ENCODE measurements around the gene CDH23.

CDH23 gene

DNA sequence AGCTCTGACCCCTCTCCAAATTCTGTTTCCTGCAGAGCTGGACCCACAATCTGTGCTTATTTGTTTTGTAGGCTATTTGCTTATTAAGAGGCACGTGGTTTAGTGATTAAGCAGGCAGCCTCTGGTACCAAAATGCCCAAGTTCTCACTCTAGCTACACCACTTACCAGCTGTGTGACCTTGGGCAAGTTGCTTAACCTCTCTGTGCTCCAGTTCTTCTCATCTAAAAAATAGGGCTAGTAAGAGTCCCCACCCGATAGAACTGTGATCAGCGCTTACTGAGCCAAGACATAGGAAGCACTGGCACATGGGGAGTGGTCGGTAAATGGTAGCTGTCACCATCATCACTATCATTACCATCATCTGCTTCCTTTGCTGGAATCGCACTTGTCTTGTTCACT lies 302.0 kb downstream of the CDH23 start:
- H3K27ac ChIP-seq (ENCODE audit: insufficient read depth, low read depth, low read length, poor library complexity, severe bottlenecking): no peak overlapping the region
- H3K36me3 ChIP-seq (ENCODE audit: control insufficient read depth, insufficient read depth, low read length): no peaks in the 10 kb centered on the region
- H3K4me1 ChIP-seq (ENCODE audit: control insufficient read depth, insufficient read depth, low read length): peaks cover 13% of the 10 kb centered on the region
- no peaks in the 10 kb centered on the region for H3K27me3 ChIP-seq (ENCODE audit: control insufficient read depth, insufficient read depth, low read length, poor library complexity, severe bottlenecking)
- no peak overlapping the region for H3K4me3 ChIP-seq (ENCODE audit: insufficient read depth, low read depth, low read length)
- no peaks in the 10 kb centered on the region for H3K9me3 ChIP-seq (ENCODE audit: control insufficient read depth, low read length)
- WGBS, 2 experiments: 84 to 93% methylated on average over 5 of the region's 5 CpGs

DNA sequence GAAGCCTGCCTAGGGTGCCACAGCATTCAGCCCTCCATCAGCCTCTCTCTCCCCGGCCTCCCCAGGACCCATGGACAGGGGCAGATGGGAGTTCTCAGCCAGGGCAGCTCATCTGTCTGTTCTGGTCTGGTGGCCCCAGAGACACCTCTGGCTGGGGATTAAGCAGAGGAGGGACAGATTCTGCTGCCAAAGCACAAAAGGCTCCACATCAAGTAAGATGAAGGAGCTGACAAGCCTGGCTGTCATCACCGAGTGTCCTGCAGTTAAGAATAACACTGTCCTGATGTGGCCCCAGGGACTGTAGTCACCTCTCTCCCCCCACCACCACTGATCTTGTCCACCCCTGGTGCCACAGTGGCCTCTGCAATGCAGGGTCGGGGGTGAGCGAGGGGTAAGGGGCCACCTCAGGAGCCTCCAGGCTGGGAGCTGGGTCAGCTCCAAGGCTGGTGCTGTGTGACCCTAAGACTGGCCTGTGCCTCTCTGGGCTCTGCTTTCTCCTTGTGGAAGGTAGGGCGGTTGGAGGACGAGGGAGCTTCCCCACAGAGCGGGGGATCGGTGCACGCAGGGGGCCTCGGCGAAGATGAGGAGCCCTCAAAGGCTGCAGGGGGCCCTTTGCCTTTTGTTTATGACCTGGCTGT lies 304.1 kb downstream of the CDH23 start:
- 79 to 81% methylated on average over 11 of the region's 11 CpGs for WGBS, 2 experiments
- H3K27ac ChIP-seq (ENCODE audit: insufficient read depth, low read depth, low read length, poor library complexity, severe bottlenecking): no peak overlapping the region
- no peaks in the 10 kb centered on the region for H3K36me3 ChIP-seq (ENCODE audit: control insufficient read depth, insufficient read depth, low read length)
- no peaks in the 10 kb centered on the region for H3K27me3 ChIP-seq (ENCODE audit: control insufficient read depth, insufficient read depth, low read length, poor library complexity, severe bottlenecking)
- H3K9me3 ChIP-seq (ENCODE audit: control insufficient read depth, low read length): no peaks in the 10 kb centered on the region
- no peak overlapping the region for H3K4me3 ChIP-seq (ENCODE audit: insufficient read depth, low read depth, low read length)
- peaks cover 17% of the 10 kb centered on the region for H3K4me1 ChIP-seq (ENCODE audit: control insufficient read depth, insufficient read depth, low read length)

- no peak overlapping the region for H3K4me3 ChIP-seq (ENCODE audit: insufficient read depth, low read depth, low read length)
- H3K27me3 ChIP-seq (ENCODE audit: control insufficient read depth, insufficient read depth, low read length, poor library complexity, severe bottlenecking): no peaks in the 10 kb centered on the region
- no peaks in the 10 kb centered on the region for H3K36me3 ChIP-seq (ENCODE audit: control insufficient read depth, insufficient read depth, low read length)
- WGBS, 2 experiments: 85 to 86% methylated on average over 11 of the region's 11 CpGs
- H3K27ac ChIP-seq (ENCODE audit: insufficient read depth, low read depth, low read length, poor library complexity, severe bottlenecking): no peak overlapping the region
- peaks cover 15% of the 10 kb centered on the region for H3K4me1 ChIP-seq (ENCODE audit: control insufficient read depth, insufficient read depth, low read length)
- no peaks in the 10 kb centered on the region for H3K9me3 ChIP-seq (ENCODE audit: control insufficient read depth, low read length)
These were observed 304.9 kb downstream of the CDH23 start for GRCh38 chr10:71701496-71702132.

- WGBS, 2 experiments: 94 to 96% methylated on average over 11 of the region's 11 CpGs
- Histone ChIP-seq H3K4me1 (ENCODE audit: control insufficient read depth, insufficient read depth, low read length) (peaks cover 15% of the 10 kb centered on the region), H3K4me3 (ENCODE audit: insufficient read depth, low read depth, low read length) (no peak overlapping the region), H3K36me3 (ENCODE audit: control insufficient read depth, insufficient read depth, low read length) (no peaks in the 10 kb centered on the region), H3K9me3 (ENCODE audit: control insufficient read depth, low read length) (no peaks in the 10 kb centered on the region), H3K27ac (ENCODE audit: insufficient read depth, low read depth, low read length, poor library complexity, severe bottlenecking) (no peak overlapping the region), H3K27me3 (ENCODE audit: control insufficient read depth, insufficient read depth, low read length, poor library complexity, severe bottlenecking) (no peaks in the 10 kb centered on the region)
These were observed 306.9 kb downstream of the CDH23 start for GRCh38 chr10:71703577-71703976.

DNA sequence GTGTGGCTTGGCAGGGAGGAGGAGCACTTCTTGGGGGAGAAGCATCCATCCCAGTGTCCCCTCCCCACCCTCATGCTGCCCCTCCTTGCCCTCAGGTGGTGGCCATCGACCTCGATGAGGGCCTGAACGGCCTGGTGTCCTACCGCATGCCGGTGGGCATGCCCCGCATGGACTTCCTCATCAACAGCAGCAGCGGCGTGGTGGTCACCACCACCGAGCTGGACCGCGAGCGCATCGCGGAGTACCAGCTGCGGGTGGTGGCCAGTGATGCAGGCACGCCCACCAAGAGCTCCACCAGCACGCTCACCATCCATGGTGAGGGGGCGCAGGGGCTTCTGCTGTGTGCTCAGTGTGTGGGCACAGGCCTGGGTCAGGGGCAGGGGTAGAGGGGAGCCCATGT lies 308.1 kb downstream of the CDH23 start:
- no peak overlapping the region for H3K4me3 ChIP-seq (ENCODE audit: insufficient read depth, low read depth, low read length)
- 94 to 95% methylated on average over 18 of the region's 18 CpGs for WGBS, 2 experiments
- no peaks in the 10 kb centered on the region for H3K9me3 ChIP-seq (ENCODE audit: control insufficient read depth, low read length)
- peaks cover 15% of the 10 kb centered on the region for H3K4me1 ChIP-seq (ENCODE audit: control insufficient read depth, insufficient read depth, low read length)
- no peak overlapping the region for H3K27ac ChIP-seq (ENCODE audit: insufficient read depth, low read depth, low read length, poor library complexity, severe bottlenecking)
- H3K27me3 ChIP-seq (ENCODE audit: control insufficient read depth, insufficient read depth, low read length, poor library complexity, severe bottlenecking): no peaks in the 10 kb centered on the region
- no peaks in the 10 kb centered on the region for H3K36me3 ChIP-seq (ENCODE audit: control insufficient read depth, insufficient read depth, low read length)

- H3K27me3 ChIP-seq (ENCODE audit: control insufficient read depth, insufficient read depth, low read length, poor library complexity, severe bottlenecking): no peaks in the 10 kb centered on the region
- H3K36me3 ChIP-seq (ENCODE audit: control insufficient read depth, insufficient read depth, low read length): no peaks in the 10 kb centered on the region
- no peak overlapping the region for H3K4me3 ChIP-seq (ENCODE audit: insufficient read depth, low read depth, low read length)
- H3K9me3 ChIP-seq (ENCODE audit: control insufficient read depth, low read length): no peaks in the 10 kb centered on the region
- 77 to 87% methylated on average over 2 of the region's 2 CpGs for WGBS, 2 experiments
- no peak overlapping the region for H3K27ac ChIP-seq (ENCODE audit: insufficient read depth, low read depth, low read length, poor library complexity, severe bottlenecking)
- peaks cover 12% of the 10 kb centered on the region for H3K4me1 ChIP-seq (ENCODE audit: control insufficient read depth, insufficient read depth, low read length)
These were observed 308.9 kb downstream of the CDH23 start for GRCh38 chr10:71705582-71705981.

DNA sequence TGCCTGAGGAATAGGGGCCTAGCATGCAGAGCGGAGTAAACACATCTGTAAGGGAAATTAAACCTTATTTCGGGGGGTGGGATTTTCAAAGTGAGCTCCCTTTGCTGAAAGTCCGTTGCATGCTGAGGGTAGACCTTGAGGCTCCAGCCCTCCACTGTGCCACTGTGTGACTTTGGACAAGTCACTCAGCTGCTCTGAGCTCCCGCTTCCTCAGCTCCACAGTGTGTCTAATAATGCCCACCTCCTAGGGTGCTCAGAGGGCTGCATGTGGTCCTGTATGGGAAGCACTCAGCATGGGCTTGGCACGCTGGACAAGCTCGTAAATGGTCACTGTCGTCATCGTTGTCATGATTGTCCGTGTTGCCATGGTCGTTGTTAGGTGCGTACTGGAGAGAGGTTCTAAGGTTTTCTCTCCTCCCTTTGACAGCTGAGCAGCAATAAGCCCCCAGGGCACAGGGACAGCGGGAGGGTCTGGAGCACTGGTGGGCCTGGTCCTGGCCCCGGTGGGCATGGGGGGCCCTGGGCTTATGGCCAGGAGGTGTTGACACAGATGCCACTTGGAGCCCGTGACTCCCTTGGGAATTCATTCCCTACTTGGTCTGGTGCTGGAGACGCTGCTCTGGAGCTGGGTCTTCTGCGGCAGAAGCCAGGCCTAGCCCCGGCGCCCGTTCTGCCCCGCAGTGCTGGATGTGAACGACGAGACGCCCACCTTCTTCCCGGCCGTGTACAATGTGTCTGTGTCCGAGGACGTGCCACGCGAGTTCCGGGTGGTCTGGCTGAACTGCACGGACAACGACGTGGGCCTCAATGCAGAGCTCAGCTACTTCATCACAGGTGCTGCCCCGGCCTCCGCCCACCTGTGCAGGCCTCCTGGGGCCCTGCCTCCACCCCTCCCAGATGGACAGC lies 309.7 kb downstream of the CDH23 start:
- Histone ChIP-seq H3K9me3 (ENCODE audit: control insufficient read depth, low read length) (no peaks in the 10 kb centered on the region), H3K4me3 (ENCODE audit: insufficient read depth, low read depth, low read length) (no peak overlapping the region), H3K4me1 (ENCODE audit: control insufficient read depth, insufficient read depth, low read length) (peaks cover 5% of the 10 kb centered on the region), H3K27ac (ENCODE audit: insufficient read depth, low read depth, low read length, poor library complexity, severe bottlenecking) (no peak overlapping the region), H3K36me3 (ENCODE audit: control insufficient read depth, insufficient read depth, low read length) (no peaks in the 10 kb centered on the region), H3K27me3 (ENCODE audit: control insufficient read depth, insufficient read depth, low read length, poor library complexity, severe bottlenecking) (no peaks in the 10 kb centered on the region)
- WGBS, 2 experiments: 95% methylated on average over 35 of the region's 35 CpGs

DNA sequence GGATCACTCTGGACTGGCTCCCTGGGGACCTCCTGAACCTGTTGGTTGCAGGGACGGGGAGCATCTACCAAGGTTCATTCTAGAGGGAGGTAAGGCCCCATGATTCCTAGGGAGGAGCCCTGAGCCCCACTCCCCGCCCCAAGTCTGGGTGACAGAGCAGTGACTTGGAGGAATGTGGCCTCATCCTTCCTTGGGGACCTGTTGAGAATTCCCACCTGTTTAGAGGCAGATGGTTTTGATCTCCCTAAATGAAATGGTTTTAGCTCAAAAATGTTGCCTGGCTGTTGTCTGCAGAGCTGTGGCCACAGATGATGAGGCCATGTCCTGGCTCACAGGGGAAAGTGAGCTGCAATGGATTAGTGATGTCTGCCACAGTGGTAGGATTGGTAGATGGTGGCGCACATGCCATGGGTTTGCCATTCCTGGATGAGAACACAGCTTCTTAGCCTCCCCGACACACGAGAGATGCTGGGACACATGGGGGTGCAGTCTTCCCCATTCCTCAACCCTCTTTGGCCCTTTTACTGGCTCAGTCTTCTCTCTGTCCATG lies 310.6 kb downstream of the CDH23 start:
- WGBS, 2 experiments: 89 to 93% methylated on average over 5 of the region's 5 CpGs
- H3K4me3 ChIP-seq (ENCODE audit: insufficient read depth, low read depth, low read length): no peak overlapping the region
- H3K9me3 ChIP-seq (ENCODE audit: control insufficient read depth, low read length): no peaks in the 10 kb centered on the region
- H3K4me1 ChIP-seq (ENCODE audit: control insufficient read depth, insufficient read depth, low read length): peaks cover 5% of the 10 kb centered on the region
- H3K27ac ChIP-seq (ENCODE audit: insufficient read depth, low read depth, low read length, poor library complexity, severe bottlenecking): no peak overlapping the region
- H3K36me3 ChIP-seq (ENCODE audit: control insufficient read depth, insufficient read depth, low read length): no peaks in the 10 kb centered on the region
- H3K27me3 ChIP-seq (ENCODE audit: control insufficient read depth, insufficient read depth, low read length, poor library complexity, severe bottlenecking): no peaks in the 10 kb centered on the region

DNA sequence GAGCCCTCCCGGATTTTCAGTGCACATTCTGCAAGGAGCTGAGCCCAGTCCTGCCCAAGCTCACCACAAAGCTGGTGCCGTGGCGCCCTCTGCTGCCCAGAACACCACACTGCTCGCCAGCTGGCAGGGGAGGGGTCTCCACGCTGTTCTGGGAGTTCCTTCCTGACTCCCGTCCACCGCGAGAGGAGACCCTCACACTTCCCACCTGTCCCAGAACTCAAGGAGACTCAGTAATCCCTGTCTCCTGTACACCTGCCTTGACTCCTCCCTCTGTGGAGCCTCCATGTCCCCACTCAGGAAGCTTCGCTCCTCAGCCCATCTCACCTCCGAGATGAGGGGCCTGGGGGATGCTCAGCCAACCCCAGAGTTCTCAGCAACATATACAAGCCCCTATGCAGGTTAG lies 311.6 kb downstream of the CDH23 start:
- Histone ChIP-seq H3K4me1 (ENCODE audit: control insufficient read depth, insufficient read depth, low read length) (peaks cover 9% of the 10 kb centered on the region), H3K36me3 (ENCODE audit: control insufficient read depth, insufficient read depth, low read length) (no peaks in the 10 kb centered on the region), H3K27me3 (ENCODE audit: control insufficient read depth, insufficient read depth, low read length, poor library complexity, severe bottlenecking) (no peaks in the 10 kb centered on the region), H3K27ac (ENCODE audit: insufficient read depth, low read depth, low read length, poor library complexity, severe bottlenecking) (no peak overlapping the region), H3K4me3 (ENCODE audit: insufficient read depth, low read depth, low read length) (no peak overlapping the region), H3K9me3 (ENCODE audit: control insufficient read depth, low read length) (no peaks in the 10 kb centered on the region)
- WGBS, 2 experiments: 23 to 25% methylated on average over 10 of the region's 10 CpGs

Measured in ectodermal cell (in vitro differentiated cells).